ENCODE results near the gene DNAJB11.

The DNAJB11 gene

GRCh38 chr3:186571644-186572013 lies 1.1 kb downstream of the DNAJB11 start:
- TF ChIP-seq GATA3 (IDR thresholded peaks at IDR 0.05; ENCODE audit: low read depth, low read length) (no peak), GATA2 (IDR thresholded peaks at IDR 0.05; ENCODE audit: low read depth, low read length) (no peak)

DNA sequence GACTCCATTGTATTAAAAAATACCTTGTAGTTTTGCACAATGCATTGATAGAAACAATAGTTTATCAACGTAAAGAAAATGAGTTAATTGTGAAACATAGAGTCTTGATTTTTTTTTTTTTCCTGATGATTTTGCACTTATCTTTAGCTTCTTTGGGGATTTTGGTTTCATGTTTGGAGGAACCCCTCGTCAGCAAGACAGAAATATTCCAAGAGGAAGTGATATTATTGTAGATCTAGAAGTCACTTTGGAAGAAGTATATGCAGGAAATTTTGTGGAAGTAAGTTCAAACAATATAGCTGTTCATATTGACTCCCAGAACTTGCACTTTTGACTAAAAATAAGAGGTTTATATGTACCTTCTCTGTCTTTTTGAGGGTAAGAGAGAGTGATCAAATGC lies 7.0 kb downstream of the DNAJB11 start:
- TF ChIP-seq GATA3 (IDR thresholded peaks at IDR 0.05; ENCODE audit: low read depth, low read length), result no peak
- TF ChIP-seq GATA2 (IDR thresholded peaks at IDR 0.05; ENCODE audit: low read depth, low read length), result no peak

DNA sequence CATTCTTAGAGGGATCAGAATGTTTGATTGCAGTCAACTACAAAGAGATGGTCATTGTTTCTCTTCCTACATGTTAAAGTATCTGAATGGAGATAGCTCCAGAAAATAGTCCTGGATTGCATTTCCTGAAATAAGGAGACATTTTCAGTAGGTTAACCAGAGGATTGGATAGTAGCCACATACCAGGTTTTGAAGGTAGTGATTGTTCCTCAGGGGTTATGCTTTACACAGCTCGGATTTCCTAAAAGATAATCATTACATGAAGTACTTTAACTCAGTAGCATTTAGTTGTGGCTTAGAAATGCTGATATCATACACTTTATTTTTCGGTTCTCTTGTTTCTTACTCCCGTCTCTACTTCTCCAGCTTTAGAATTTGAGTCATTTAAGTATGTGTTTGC lies 10.3 kb downstream of the DNAJB11 start:
- no peak for TF ChIP-seq GATA3 (IDR thresholded peaks at IDR 0.05; ENCODE audit: low read depth, low read length)

- TF ChIP-seq GATA2 (IDR thresholded peaks at IDR 0.05; ENCODE audit: low read depth, low read length) (no peak), GATA3 (IDR thresholded peaks at IDR 0.05; ENCODE audit: low read depth, low read length) (no peak)
Measured at GRCh38 chr3:186582541-186582940, 12.0 kb downstream of the DNAJB11 start.

GRCh38 chr3:186583831-186584230 lies 13.3 kb downstream of the DNAJB11 start:
- no peak for TF ChIP-seq GATA3 (IDR thresholded peaks at IDR 0.05; ENCODE audit: low read depth, low read length)

GRCh38 chr3:186587183-186587582 lies 16.7 kb downstream of the DNAJB11 start:
- no peak for TF ChIP-seq GATA2 (IDR thresholded peaks at IDR 0.05; ENCODE audit: low read depth, low read length)
- TF ChIP-seq GATA3 (IDR thresholded peaks at IDR 0.05; ENCODE audit: low read depth, low read length), result no peak

GRCh38 chr3:186588632-186589031 lies 18.1 kb downstream of the DNAJB11 start:
- TF ChIP-seq GATA3 (IDR thresholded peaks at IDR 0.05; ENCODE audit: low read depth, low read length), result no peak
- no peak for TF ChIP-seq GATA2 (IDR thresholded peaks at IDR 0.05; ENCODE audit: low read depth, low read length)

GRCh38 chr3:186589121-186589520 lies 18.6 kb downstream of the DNAJB11 start:
- TF ChIP-seq GATA2 (IDR thresholded peaks at IDR 0.05; ENCODE audit: low read depth, low read length) (no peak), GATA3 (IDR thresholded peaks at IDR 0.05; ENCODE audit: low read depth, low read length) (no peak)

DNA sequence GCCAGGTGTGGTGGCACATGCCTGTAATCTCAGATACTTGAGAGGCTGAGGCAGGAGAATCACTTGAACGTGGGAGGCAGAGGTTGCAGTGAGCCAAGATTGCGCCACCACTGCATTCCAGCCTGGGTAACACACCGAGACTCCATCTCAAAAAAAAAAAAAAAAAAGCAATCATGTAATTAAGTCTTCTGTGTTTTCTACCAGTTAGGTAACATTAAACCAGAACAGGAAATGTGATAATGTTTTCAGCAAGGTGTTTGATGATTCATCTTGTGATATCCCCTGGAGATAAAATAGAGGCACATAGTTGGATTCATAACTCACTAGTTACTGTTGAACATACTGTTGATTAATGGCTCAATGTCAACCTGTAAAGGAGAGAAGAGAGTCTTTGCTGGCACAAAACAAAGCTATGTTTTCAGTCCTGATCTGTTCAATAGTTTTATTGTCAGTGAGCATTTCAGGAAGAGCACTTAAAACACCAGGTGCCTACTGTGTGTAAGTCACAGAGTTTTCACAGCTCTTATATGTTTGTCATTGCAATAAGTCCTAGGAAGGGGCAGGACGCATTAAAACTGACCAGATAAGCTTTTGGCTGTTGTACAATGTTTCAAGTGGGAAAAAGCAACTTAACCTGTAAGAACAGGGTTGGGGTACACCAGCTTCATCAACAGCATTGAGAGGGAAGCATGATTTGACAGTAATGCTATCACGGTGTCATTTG lies 19.5 kb downstream of the DNAJB11 start:
- TF ChIP-seq GATA3 (IDR thresholded peaks at IDR 0.05; ENCODE audit: low read depth, low read length) (no peak), GATA2 (IDR thresholded peaks at IDR 0.05; ENCODE audit: low read depth, low read length) (no peak)

DNA sequence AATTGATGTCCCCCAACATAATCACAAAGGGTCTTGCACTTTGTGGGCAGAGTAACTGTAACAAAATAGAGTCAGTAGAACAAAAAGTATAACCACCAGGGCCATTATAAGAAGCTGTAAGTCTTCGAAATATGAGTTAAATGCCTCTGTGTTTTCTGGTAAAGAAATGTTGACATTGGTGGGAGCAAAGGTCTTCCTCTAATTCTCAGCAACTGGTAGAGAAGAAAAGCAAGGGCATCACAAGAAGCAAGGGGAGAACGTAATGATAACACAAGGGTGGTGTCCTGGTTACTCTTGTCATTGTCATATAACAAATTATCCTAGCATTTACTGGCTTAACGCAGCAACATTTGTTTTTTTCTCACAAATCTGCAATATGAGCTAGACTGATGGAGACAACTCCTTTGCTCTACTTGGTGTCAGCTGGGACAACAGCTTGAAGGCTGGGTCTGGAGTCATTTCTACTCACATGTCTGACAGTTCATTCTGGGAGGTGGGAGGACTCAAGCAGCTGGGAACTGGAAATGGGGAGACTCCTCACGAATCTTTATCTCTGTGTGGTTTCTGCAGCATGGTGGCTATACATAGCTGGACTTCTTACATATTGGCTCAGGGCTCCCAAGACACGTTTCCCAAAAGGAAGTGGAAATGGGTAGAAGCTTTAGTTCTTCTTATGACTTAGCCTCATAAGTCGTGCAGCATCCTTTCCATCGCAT lies 20.2 kb downstream of the DNAJB11 start:
- TF ChIP-seq GATA3 (IDR thresholded peaks at IDR 0.05; ENCODE audit: low read depth, low read length), result no peak
- no peak for TF ChIP-seq GATA2 (IDR thresholded peaks at IDR 0.05; ENCODE audit: low read depth, low read length)

- TF ChIP-seq GATA2 (IDR thresholded peaks at IDR 0.05; ENCODE audit: low read depth, low read length), result no peak
- TF ChIP-seq GATA3 (IDR thresholded peaks at IDR 0.05; ENCODE audit: low read depth, low read length), result no peak
Measured at GRCh38 chr3:186592682-186593081, 22.2 kb downstream of the DNAJB11 start.

- no peak for TF ChIP-seq GATA3 (IDR thresholded peaks at IDR 0.05; ENCODE audit: low read depth, low read length)
Measured at GRCh38 chr3:186593862-186594261, 23.3 kb downstream of the DNAJB11 start.

DNA sequence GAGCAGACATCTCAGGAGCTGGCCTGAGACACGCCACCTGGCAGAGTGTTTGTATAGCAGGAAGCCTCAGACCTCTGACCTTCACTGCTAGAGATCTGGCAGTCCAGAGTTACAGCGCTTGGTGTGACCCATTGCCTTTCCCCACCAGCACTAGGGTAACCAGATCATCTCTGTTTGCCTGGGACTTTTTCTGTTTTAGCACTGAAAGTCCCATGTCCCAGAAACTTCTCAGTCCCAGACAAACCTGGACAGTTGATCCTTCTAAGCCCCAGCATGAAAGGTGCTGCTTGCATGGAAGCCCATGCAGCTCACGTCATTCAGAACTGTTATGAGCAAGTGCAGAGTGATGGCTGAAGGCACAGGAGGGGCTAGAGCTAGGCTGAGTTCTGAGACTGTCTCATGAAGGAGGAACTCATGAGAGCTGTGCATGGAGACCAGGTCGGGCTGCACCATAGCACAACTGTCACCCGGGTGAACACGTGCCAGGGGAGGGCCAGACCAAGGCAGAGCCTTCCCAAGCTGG lies 24.1 kb downstream of the DNAJB11 start:
- TF ChIP-seq GATA2 (IDR thresholded peaks at IDR 0.05; ENCODE audit: low read depth, low read length), result no peak
- no peak for TF ChIP-seq GATA3 (IDR thresholded peaks at IDR 0.05; ENCODE audit: low read depth, low read length)

- no peak for TF ChIP-seq GATA2 (IDR thresholded peaks at IDR 0.05; ENCODE audit: low read depth, low read length)
- TF ChIP-seq GATA3 (IDR thresholded peaks at IDR 0.05; ENCODE audit: low read depth, low read length), result no peak
Measured at GRCh38 chr3:186596568-186597287, 26.2 kb downstream of the DNAJB11 start.
